ENCODE results near the gene NEU1.

DNA sequence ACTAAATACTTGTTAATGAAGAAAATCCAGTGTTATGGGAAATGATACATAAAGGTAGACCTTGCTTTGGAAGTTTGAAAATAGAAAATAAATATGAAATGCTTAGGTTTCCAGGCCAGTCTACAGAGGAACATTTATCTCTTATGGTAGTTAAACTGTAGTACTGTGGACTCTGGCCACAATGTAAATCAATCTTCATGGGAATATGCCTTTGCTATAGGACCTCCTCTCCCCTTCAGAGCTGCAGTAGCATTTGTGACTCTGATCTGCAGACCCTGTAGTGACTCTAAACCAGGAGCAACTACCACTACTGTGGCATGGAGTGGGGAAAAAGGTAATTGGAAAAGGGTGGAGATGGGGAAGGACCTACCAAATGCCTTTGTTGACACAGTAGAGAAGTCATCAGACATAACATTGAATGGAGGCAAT, 42.7 kb downstream of the NEU1 start:
- TF ChIP-seq CTCF (conservative IDR thresholded peaks at IDR 0.05; ENCODE audit: low read length), result no peak
- TF ChIP-seq EZH2phosphoT487 (IDR thresholded peaks at IDR 0.05; ENCODE audit: borderline replicate concordance), result no peak

All from Loucy (cell line).